SKM-1 treated with dmso at 0.1 percent for 144 hours (cell line): ENCODE results near the gene SLC8A1.
"Not testable (repeated sequence)": the region's sequence is repeated elsewhere in the genome, so short reads cannot be mapped to it uniquely, and the experiment has no call there.

ENCODE experiments used
- DNase-seq: peaks from one replicate; lab custom pipeline; 2025; ENCODE audit not compliant: unreplicated experiment; lab: John Stamatoyannopoulos, UW

SLC8A1 gene

DNA sequence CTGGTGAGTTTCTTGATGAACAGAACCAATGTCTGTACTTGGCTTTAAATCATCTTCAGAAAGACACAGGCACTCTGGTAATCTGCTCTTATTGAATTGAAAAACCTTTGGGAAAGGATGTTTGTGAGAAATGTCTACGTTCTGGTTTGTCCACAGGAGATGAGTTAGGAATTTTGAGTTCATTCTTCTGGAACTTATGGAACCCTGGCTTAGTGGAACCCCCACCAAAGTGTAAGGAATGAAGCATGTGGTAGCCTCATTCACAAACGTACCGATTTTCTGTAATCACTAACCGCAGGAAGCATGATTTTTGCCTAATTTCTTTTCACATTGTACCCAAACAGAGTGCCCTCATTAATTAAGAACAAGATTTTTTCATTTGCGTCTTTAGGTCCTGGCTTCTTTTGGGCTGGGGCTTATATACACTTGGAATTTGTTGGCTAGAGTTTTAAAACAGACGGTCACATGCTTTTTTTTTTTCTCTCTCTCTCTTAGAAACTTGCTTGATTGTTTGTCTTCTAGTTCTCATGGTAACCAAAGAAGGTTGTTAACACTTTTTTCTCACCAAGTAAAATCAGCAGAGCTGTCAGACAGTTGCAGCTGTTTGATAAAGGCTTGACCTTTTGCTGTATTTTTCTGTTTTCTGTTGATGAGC lies 358.7 kb downstream of the SLC8A1 start:
- DNase-seq = no peak

DNA sequence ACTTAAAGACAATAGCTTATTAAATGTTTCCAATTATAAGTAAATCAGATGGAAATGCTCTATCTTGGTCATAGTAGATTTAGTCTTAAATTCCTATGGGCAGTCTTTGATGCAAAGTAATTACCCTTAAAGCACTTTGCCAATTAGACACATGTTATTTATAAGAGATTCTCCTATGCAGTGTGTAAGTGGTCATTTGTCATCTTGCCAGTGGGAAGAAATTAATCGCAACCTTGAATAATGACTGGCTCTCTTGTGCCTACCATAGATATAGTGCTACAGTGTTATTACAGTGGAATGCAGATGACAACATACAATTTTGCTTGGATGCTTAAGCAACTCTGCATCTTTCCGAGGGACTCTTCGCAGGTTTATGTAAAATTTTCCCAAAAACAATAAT lies 361.8 kb downstream of the SLC8A1 start:
- no peak for DNase-seq

DNA sequence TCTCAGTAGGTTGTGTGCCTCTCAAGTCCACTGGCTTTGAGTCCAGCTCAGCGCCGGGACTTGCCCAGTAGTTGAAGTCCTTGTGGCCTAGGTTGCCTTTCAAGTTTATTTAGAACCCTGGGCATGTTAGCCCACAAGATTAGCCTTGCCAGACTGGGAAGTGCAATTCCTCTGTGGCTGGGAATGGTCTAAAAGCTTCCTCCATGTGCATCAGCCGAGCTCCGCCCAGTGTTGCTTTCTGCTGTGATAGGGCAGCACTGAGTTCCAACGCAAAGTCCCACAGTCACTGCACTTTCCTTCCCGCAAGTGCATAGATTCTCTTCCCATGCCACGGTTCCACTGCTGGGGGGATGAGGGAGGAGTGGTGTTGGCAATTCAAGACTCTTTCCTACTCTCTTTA lies 364.0 kb downstream of the SLC8A1 start:
- DNase-seq = no peak

DNA sequence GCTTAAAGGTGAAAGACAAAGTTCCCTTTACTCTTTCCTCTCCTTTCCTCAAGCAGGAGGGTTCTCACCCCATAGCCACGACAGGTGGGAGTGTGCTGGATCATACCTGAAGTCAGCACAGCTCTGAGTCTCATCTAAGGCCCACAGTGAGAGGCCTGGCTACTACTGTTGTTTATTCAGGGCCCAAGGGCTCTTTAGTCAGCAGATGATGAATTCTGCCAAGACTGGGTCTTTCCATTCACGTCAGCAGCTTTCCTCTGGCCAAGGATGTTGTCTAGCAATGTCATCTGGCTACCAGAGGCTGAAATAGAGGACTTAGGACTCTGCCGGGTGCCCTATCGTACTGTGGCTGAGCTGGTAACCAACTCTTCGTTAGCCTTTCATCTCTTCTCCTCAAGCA lies 364.5 kb downstream of the SLC8A1 start:
- no peak for DNase-seq

DNA sequence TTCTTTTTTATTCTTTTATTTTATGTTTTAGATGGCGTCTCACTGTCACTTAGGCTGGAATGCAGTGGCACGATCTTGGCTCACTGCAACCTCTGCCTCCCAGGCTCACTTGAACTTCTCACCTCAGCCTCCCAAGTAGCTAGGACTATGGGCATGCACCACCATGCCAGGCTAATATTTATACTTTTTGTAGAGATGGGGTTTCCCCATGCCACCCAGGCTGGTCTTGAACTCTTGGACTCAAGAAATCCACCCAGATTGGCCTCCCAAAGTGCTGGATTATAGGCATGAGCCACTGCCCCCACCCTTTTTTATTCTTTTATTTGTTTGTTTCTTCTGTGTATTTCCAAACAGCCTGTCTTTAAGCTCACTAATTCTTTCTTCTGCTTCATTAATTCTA lies 366.1 kb downstream of the SLC8A1 start:
- no peak for DNase-seq

DNA sequence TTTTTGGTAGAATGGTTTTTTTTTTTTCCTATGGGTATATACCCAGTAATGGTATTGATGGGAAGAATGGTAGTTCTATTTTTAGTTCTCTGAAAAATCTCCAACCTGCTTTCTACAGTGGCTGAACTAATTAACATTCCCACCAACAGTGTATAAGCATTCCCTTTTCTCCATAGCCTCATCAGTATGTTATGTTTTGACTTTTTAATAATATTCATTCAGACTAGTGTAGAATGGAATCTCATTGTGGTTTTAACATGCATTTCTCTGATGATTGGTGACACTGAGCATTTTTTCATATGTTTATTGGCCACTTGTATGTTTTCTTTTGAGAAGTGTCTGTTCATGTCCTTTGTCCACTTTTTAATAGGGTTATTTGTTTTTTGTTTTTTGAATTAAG lies 378.6 kb downstream of the SLC8A1 start:
- DNase-seq = not testable (repeated sequence)

DNA sequence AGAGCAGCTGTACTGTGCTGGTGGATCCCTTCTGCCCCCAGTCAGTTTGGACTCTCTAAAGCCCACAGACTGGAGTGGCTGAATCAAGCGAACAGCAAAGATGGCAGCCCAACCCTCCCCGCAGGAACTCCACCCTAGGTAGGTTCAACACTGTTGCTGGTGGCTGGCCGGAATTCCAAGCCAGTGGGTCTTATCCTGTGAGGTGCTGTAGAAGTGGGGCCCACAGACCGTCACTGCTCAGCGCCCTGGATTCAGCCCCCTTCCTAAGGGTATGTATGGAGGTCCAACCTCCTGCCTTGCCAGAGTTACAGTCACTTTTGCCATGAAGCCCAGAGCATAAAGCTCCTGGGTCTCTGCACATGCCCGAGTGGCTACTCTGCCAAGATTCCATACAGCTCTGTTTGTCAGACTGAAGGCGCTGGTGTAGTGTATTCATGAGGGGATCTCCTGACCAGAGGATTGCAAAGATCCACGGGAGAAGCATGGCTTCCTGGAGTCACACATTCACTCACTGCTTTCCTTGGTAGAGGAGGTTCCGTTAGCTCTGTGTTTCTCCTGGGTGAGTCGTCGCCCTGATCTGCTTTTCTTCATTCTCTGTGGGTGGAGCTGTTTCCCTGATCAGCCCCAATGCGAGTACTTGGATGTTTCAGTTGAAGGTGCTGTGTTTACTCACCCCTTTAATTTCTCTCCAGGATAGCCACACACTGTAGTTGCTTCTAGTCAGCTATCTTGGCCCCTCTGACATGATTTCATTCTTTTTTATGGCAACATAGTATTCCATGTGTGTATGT lies 379.3 kb downstream of the SLC8A1 start:
- DNase-seq = no peak

DNA sequence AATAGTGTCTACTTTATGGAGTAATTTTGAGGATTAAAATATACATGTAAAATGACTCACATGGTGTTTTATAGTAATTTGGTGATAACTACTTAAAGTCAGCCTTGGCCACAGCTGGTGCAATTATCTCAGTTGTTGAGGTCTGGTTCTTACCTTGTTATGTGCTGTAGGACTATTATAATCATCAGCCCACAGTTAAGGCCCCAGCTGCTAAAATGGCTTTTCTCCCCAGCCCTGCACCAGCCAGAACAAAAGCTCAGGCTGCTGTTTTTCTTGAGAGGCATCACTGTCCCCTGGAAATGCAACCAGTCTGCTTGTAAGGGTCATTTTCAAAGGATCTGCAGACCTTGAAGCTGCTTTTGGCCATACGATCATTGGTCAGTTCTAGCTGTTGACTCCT lies 389.5 kb downstream of the SLC8A1 start:
- no peak for DNase-seq

DNA sequence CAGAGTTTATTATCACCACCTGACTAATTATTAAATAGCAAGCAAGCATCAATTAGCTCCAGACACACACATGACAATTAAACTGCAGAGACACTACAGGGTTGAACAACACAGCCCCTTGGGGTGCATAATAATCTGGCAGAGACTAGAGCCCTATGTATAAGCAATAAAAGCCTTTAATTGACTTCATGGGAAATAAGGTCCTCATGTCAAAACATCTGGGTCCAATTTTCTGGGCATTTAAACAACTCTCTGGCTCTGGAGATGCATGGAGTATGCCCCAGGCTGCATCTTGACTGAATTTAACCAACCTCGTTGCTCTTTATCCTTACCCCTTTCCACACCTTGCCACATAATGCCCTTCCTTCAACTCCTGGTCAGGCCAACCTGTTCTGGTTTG lies 402.1 kb downstream of the SLC8A1 start:
- no peak for DNase-seq

DNA sequence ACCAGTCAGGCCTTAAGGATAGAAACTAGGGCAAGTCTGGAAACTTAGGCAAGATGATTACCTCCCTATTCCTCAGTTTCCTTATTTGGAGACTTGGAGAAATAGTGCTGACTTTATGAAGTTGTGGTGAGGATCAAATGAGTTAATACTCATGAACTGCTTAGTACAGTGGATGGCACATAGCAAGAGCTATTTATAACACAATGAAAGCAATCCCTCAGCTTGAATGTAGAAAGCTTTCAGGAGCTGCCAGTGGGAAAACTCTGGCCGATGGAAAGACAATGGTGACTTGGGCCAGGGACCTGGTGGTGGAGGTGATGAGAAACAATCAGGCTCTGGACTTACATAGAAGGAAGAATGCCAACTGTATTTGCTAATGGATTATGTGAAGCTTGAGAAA lies 403.4 kb downstream of the SLC8A1 start:
- DNase-seq = no peak

DNA sequence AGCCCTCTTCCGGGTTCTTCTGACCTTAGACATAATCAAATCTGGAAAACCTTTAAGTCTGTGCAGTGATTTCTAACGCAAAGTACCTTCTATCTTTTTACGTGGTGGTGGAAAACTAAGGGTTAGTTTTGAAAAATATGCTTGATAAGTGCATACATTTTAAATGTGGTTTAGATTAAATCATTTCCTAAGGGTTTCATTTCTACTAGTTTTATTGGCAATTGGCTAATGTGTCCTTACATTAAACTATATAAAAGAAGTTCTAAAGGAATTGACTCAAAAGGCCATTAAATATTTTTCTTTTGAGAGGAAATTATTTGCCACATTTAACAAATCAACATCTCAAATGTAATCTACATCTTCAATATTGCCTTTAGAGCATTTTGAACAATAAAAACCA lies 404.5 kb downstream of the SLC8A1 start:
- no peak for DNase-seq
